Ovary (tissue), 3 donors: ENCODE data around the gene PHAF1.

Experiments
- POLR2A ChIP-seq: fragments of 450-650 bp; IDR thresholded peaks from one replicate; pipeline ENCODE4 v1.6.1; 2017; ENCODE audit warnings: antibody characterized with exemption, mild to moderate bottlenecking, moderate library complexity
- TF ChIP-seq, protein P1 (sequence below), 3 donors: fragments of 450-650 bp in 2 of 3; fragments of 200-600 bp in 1 of 3; IDR thresholded peaks; one replicate each; pipeline versions ENCODE4 v1.5.1 to v1.8.0; 2016 to 2022; ENCODE audit warnings: antibody characterized with exemption in 3 of 3, mild to moderate bottlenecking in 1 of 3
- donor health status: DM: no; HTN: no; CAD: no.

- TF ChIP-seq POLR2A: no peak
- TF ChIP-seq, protein P1, sequence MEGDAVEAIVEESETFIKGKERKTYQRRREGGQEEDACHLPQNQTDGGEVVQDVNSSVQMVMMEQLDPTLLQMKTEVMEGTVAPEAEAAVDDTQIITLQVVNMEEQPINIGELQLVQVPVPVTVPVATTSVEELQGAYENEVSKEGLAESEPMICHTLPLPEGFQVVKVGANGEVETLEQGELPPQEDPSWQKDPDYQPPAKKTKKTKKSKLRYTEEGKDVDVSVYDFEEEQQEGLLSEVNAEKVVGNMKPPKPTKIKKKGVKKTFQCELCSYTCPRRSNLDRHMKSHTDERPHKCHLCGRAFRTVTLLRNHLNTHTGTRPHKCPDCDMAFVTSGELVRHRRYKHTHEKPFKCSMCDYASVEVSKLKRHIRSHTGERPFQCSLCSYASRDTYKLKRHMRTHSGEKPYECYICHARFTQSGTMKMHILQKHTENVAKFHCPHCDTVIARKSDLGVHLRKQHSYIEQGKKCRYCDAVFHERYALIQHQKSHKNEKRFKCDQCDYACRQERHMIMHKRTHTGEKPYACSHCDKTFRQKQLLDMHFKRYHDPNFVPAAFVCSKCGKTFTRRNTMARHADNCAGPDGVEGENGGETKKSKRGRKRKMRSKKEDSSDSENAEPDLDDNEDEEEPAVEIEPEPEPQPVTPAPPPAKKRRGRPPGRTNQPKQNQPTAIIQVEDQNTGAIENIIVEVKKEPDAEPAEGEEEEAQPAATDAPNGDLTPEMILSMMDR (IDR thresholded peaks at IDR 0.05): no peak
These were observed 25.3 kb upstream of the PHAF1 start for GRCh38 chr16:67084345-67085028.
